PC-9 (cell line): ENCODE results near the gene IP6K3. TPM values are rescaled to one million over a fixed set of nuclear protein-coding genes. Genes with fewer than 3 reads are reported as not detected.
A peak's percentile ranks its signal among the peaks of the same experiment; 100 is the strongest.

Experiments used
- BruUV-seq: library from RNA; stranded (reverse); fragments of 400-500 nt; replicated peaks from 2 replicates; lab custom pipeline; 2021; lab: Mats Ljungman, UMichigan
- CTCF ChIA-PET: fragments of 300-600 bp; sonication (Branson Sonifier 250); formaldehyde crosslinking; loops from one replicate; lab custom pipeline; 2022; ENCODE audit warnings: antibody characterized with exemption; lab: Charles Lee
- POLR2A ChIA-PET: fragments of 300-600 bp; sonication (Branson Sonifier 250); formaldehyde crosslinking; loops from one replicate; lab custom pipeline; 2022; ENCODE audit warnings: antibody characterized with exemption; ENCODE audit not compliant: unreplicated experiment; lab: Charles Lee
- DNase-seq, 2 experiments: peaks; one replicate each; pipeline versions ENCODE4 v3.0.0 to v3.0.0-alpha.2; 2015 to 2022; ENCODE audit warnings: mixed read lengths in 1 of 2
- H2AFZ ChIP-seq: fragments of 200-600 bp; sonication (generic); 2 replicates; pipeline ENCODE4 v1.8.1; 2017; ENCODE audit warnings: antibody characterized with exemption
- H3F3A ChIP-seq: fragments of 200-600 bp; sonication (generic); 2 replicates; pipeline ENCODE4 v1.8.1; 2017; ENCODE audit warnings: antibody characterized with exemption, mild to moderate bottlenecking, low read depth; ENCODE audit not compliant: insufficient read depth
- H3K27ac ChIP-seq: fragments of 200-600 bp; sonication (generic); 2 replicates; pipeline ENCODE4 v1.6.1; 2016; ENCODE audit warnings: mixed run types
- H3K27me3 ChIP-seq: fragments of 200-600 bp; sonication (generic); 2 replicates; pipeline ENCODE4 v1.6.1; 2016; ENCODE audit warnings: low read depth, mixed run types; ENCODE audit not compliant: insufficient read depth
- H3K36me3 ChIP-seq: fragments of 200-600 bp; sonication (generic); 2 replicates; pipeline ENCODE4 v1.6.1; 2016; ENCODE audit warnings: low read depth, mixed run types
- H3K4me1 ChIP-seq: fragments of 200-600 bp; sonication (generic); replicated peaks from 2 replicates; pipeline ENCODE4 v1.6.1; 2016; ENCODE audit warnings: mixed run types; ENCODE audit not compliant: insufficient read depth
- H3K4me2 ChIP-seq: fragments of 200-600 bp; sonication (generic); 2 replicates; pipeline ENCODE4 v1.6.1; 2017; ENCODE audit warnings: mixed run types
- H3K4me3 ChIP-seq: fragments of 200-600 bp; sonication (generic); 2 replicates; pipeline ENCODE4 v1.6.1; 2016; ENCODE audit warnings: mixed run types
- H3K79me2 ChIP-seq: fragments of 200-600 bp; sonication (generic); 2 replicates; pipeline ENCODE4 v1.6.1; 2017; ENCODE audit warnings: low read depth, mixed run types
- H3K9me2 ChIP-seq: fragments of 200-600 bp; sonication (generic); 2 replicates; pipeline ENCODE4 v1.8.1; 2017; ENCODE audit warnings: mild to moderate bottlenecking; ENCODE audit not compliant: insufficient read depth
- H3K9me3 ChIP-seq: fragments of 200-600 bp; sonication (generic); 2 replicates; pipeline ENCODE4 v1.8.1; 2016; ENCODE audit warnings: low read depth; ENCODE audit not compliant: insufficient read depth
- H4K20me1 ChIP-seq: fragments of 200-600 bp; sonication (generic); 2 replicates; pipeline ENCODE4 v1.8.1; 2017; ENCODE audit not compliant: insufficient read depth
- CTCF ChIP-seq: fragments of 200-600 bp; sonication (generic); conservative IDR thresholded peaks from 2 replicates; pipeline ENCODE4 v1.6.1; 2017; ENCODE audit warnings: mixed run types, antibody characterized with exemption, mild to moderate bottlenecking, moderate library complexity
- EZH2 ChIP-seq: fragments of 200-600 bp; sonication (generic); IDR thresholded peaks from 2 replicates; pipeline ENCODE4 v1.8.0; 2017; ENCODE audit warnings: antibody characterized with exemption, low read depth
- intact Hi-C: fragments of 100-400 bp; cut with micrococcal nuclease; formaldehyde crosslinking; loops from one replicate; pipeline ENCODE4 v1.10.0; 2022; ENCODE audit not compliant: unreplicated experiment
- total RNA-seq: library from RNA; stranded (reverse); gene quantifications from 2 replicates; pipeline ENCODE4 v1.2.3, GENCODE V29; 2021

The IP6K3 gene
- total RNA-seq, 1 experiment from 2014 or later: not detected

- Histone ChIP-seq H3K4me3 (peak overlapping the region; percentile 96), H3K4me2 (peak overlapping the region; percentile 94), H3K9me3 (no peaks in the 10 kb centered on the region), H3K79me2 (peaks cover 35% of the 10 kb centered on the region), H3K9me2 (no peaks in the 10 kb centered on the region), H3K4me1 (peaks cover 27% of the 10 kb centered on the region), H3K36me3 (0 out of 2 replicates have a peak, but pooled peaks cover 12% of the 10 kb centered on the region), H4K20me1 (peaks cover 13% of the 10 kb centered on the region), H3F3A (peaks cover 7% of the 10 kb centered on the region), H2AFZ (peak overlapping the region; percentile 95), H3K27me3 (no peaks in the 10 kb centered on the region), H3K27ac (peak overlapping the region; percentile 57)
- TF ChIP-seq EZH2 (no peak), CTCF (no peak)
- intact Hi-C loops: loop anchor here (10.0 kb wide), 1 partner anchor 457 kb away; the partner anchor contains the start of gene SMIM29
- BruUV-seq: TSS peak; percentile 29
- ChIA-PET POLR2A (interaction anchor here (0.6 kb wide), 1 partner anchor 36 kb away, joined by 6 read pairs; no protein-coding TSS in a partner anchor), CTCF (interaction anchor here (0.6 kb wide), 1 partner anchor 8 kb away, joined by 4 read pairs; no protein-coding TSS in a partner anchor)
- DNase-seq: peak in 1 of 2 experiments; percentile 52
Measured at GRCh38 chr6:33787346-33787953, 40.7 kb upstream of the IP6K3 start.

- peaks cover 34% of the 10 kb centered on the region for H3K4me1 ChIP-seq
- no peak for DNase-seq
- ChIA-PET POLR2A (no interaction called here), CTCF (no interaction called here)
- H3K27ac ChIP-seq: no peak overlapping the region
- TF ChIP-seq CTCF (no peak), EZH2 (no peak)
- peaks cover 13% of the 10 kb centered on the region for H4K20me1 ChIP-seq
- intact Hi-C loops: loop anchor here (10.0 kb wide), 1 partner anchor 458 kb away; the partner anchor contains the start of gene SMIM29
- peaks cover 35% of the 10 kb centered on the region for H3K79me2 ChIP-seq
- H3K27me3 ChIP-seq: no peaks in the 10 kb centered on the region
- H3K9me3 ChIP-seq: no peaks in the 10 kb centered on the region
- H3K4me2 ChIP-seq: peak overlapping the region; percentile 94
- peaks cover 14% of the 10 kb centered on the region for H3F3A ChIP-seq
- no peaks in the 10 kb centered on the region for H3K9me2 ChIP-seq
- H2AFZ ChIP-seq: no peak overlapping the region
- no peak overlapping the region for H3K4me3 ChIP-seq
- H3K36me3 ChIP-seq: 0 out of 2 replicates have a peak, but pooled peaks cover 12% of the 10 kb centered on the region
- BruUV-seq: no TSS peak
Measured at GRCh38 chr6:33786736-33787135, 40.0 kb upstream of the IP6K3 start.

- intact Hi-C loops: loop anchor here (10.0 kb wide), 1 partner anchor 459 kb away; the partner anchor contains the start of gene SMIM29
- peaks cover 21% of the 10 kb centered on the region for H3F3A ChIP-seq
- no peaks in the 10 kb centered on the region for H3K27me3 ChIP-seq
- POLR2A ChIA-PET: no interaction called here
- H3K4me2 ChIP-seq: no peak overlapping the region
- H3K4me1 ChIP-seq: peaks cover 43% of the 10 kb centered on the region
- no peak overlapping the region for H2AFZ ChIP-seq
- no peak for DNase-seq
- H3K27ac ChIP-seq: no peak overlapping the region
- H3K4me3 ChIP-seq: no peak overlapping the region
- 0 out of 2 replicates have a peak, but pooled peaks cover 15% of the 10 kb centered on the region for H3K36me3 ChIP-seq
- no peak for TF ChIP-seq CTCF
- no peak for TF ChIP-seq EZH2
- CTCF ChIA-PET: no interaction called here
- peaks cover 13% of the 10 kb centered on the region for H4K20me1 ChIP-seq
- no peaks in the 10 kb centered on the region for H3K9me3 ChIP-seq
- no TSS peak for BruUV-seq
- peaks cover 36% of the 10 kb centered on the region for H3K79me2 ChIP-seq
- H3K9me2 ChIP-seq: no peaks in the 10 kb centered on the region
Measured at GRCh38 chr6:33785778-33786177, 39.1 kb upstream of the IP6K3 start.
